Cardiac fibroblast (primary cell): ENCODE data around the gene SMG6.
A peak's percentile ranks its signal among the peaks of the same experiment; 100 is the strongest.

Experiments
- DNase-seq, 2 donors: peaks; one replicate each; pipeline versions ENCODE4 v3.0.0 to v3.0.0-alpha.2; 2010; ENCODE audit warnings: low read depth in 2 of 2
- H3K4me3 ChIP-seq, 2 donors: replicated peaks in 1 of 2; 1 replicate in 1 of 2; 2 replicates in 1 of 2; pipeline ENCODE4 v1.5.1; 2011; ENCODE audit warnings: low read depth in 2 of 2, low read length in 2 of 2, mild to moderate bottlenecking in 2 of 2, moderate library complexity in 1 of 2
- TF ChIP-seq, protein P1 (sequence below): IDR thresholded peaks from one replicate; pipeline ENCODE4 v1.5.1; 2011; ENCODE audit warnings: low read depth, mild to moderate bottlenecking, low read length, inconsistent platforms

The SMG6 gene

DNA sequence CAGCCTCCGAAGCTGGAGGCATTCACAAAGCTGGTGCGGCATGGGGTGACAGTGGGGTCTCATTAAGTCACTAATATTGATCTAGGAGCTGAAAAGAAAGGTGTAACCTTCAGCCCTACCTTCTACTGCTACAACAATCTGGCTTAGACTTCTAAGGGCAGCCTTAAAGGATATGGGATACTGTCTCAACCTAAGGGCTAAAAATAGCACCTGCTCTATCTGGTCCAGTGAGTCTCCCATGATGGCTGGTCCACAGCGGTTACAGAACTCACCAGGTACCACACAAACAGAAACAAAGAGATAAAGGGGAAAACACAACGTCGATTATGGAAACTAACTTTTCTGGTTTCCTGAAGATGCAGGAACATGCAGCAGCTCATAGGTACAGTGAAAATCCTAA is 115.8 kb downstream of the SMG6 start:
- TF ChIP-seq, protein P1, sequence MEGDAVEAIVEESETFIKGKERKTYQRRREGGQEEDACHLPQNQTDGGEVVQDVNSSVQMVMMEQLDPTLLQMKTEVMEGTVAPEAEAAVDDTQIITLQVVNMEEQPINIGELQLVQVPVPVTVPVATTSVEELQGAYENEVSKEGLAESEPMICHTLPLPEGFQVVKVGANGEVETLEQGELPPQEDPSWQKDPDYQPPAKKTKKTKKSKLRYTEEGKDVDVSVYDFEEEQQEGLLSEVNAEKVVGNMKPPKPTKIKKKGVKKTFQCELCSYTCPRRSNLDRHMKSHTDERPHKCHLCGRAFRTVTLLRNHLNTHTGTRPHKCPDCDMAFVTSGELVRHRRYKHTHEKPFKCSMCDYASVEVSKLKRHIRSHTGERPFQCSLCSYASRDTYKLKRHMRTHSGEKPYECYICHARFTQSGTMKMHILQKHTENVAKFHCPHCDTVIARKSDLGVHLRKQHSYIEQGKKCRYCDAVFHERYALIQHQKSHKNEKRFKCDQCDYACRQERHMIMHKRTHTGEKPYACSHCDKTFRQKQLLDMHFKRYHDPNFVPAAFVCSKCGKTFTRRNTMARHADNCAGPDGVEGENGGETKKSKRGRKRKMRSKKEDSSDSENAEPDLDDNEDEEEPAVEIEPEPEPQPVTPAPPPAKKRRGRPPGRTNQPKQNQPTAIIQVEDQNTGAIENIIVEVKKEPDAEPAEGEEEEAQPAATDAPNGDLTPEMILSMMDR: no peak
- H3K4me3 ChIP-seq: no peak overlapping the region
- DNase-seq: no peak

DNA sequence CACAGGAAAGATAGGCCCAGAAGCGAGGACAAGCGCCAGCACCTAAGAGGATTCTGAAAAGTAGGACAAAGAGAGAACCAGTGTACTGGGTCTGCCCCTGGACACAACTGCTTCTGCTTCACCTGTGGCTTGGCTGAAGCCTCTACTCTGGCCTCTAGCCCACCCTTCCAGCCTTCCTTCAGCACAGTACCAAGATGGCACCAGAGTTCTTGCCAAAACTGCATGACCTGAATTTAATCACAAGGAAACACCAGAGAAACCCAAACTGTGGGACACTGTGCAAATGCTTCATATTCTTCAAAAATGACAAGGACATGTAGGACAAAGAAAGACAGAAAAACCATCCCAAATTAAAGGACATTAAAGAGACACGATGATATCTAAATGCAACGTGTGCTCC is 116.6 kb downstream of the SMG6 start:
- no peak for DNase-seq
- no peak overlapping the region for H3K4me3 ChIP-seq
- TF ChIP-seq, protein P1: no peak

DNA sequence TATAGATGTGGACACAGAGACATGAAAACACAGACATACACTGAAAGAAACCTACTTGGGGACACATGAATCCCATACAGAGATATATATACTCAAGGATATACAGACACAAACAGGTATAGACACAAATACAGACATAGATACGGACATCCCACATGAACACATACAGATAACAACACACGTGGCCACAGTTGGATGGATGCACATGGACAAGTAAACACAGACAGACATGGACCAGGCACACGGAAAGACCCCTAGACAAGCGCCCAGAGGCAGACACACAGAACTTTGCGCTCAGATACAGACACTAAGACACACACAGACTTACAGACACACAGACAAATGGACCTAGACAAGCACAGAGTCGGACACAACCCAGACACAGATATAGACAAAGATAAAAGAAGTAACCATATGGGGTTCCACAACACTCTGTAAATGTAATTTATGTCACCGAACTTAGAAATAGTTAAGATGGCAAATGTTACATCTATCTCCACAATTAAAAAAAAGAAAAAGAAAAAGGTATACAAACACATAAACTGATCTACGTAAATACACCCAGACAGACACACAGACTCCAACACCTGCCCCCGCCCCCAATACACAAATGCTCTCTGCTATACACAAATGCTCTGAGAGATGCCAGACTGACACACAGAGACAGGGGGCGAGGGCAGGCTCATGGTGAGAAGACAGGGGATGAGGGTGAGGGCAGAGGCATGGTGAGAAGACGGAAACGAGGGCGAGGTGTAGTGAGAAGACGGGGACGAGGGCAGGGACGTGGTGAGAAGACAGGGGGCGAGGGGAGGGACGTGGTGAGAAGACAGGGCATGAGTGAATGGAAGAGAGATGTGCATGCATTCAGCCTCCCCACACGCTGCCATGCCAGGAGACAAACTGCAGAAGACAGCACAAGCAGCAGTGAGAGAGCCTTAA is 118.3 kb downstream of the SMG6 start:
- TF ChIP-seq, protein P1: no peak

DNA sequence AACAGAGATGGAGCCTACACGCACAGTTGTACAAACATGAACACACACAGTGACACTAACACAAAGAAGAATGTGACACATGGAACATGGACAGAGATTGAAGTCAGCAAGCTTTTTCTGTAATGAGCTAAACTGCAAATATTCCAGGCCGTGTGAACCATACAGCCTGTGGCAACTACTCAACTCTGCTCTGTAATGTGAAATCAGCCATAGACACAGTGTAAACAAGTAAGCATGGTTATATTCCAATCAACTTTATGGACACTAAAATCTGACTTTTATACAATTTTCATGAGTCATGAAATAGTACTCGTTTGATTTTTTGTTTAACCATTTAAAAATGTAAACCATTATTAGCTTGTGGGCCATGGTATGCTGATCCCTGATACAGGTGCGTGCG is 120.2 kb downstream of the SMG6 start:
- TF ChIP-seq, protein P1: no peak
- no peak overlapping the region for H3K4me3 ChIP-seq
- DNase-seq: no peak

More for the DNA sequence above, 118.3 kb downstream of the SMG6 start:
- DNase-seq: no peak
- no peak overlapping the region for H3K4me3 ChIP-seq

DNA sequence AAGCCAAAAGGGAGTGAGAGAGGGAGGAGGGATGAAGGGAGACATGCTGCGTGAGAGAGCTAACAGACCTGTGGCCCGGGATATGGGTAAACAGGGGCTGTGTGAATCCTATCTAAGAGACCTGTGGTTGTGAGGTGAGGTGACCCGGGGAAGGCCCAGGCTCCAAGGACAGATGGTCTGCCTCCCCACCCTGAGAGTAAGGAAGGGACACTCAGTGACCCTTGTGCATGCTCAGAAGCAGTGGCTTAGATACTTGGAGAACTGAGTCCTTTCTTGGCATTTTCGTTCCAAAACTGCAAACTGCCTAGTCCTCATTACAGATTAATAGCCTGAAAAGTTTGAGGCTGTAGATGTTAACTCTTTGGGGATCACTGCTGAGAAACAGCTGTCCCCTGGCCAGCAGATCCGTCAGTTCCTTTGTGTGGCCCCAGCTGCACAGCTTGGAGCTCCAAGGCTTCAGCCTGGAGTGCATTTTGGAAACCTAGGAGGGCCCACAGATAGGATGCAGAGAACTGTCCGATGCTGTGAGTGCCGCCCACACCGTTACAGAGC is 121.6 kb downstream of the SMG6 start:
- H3K4me3 ChIP-seq: no peak overlapping the region
- no peak for DNase-seq
- TF ChIP-seq, protein P1: no peak

DNA sequence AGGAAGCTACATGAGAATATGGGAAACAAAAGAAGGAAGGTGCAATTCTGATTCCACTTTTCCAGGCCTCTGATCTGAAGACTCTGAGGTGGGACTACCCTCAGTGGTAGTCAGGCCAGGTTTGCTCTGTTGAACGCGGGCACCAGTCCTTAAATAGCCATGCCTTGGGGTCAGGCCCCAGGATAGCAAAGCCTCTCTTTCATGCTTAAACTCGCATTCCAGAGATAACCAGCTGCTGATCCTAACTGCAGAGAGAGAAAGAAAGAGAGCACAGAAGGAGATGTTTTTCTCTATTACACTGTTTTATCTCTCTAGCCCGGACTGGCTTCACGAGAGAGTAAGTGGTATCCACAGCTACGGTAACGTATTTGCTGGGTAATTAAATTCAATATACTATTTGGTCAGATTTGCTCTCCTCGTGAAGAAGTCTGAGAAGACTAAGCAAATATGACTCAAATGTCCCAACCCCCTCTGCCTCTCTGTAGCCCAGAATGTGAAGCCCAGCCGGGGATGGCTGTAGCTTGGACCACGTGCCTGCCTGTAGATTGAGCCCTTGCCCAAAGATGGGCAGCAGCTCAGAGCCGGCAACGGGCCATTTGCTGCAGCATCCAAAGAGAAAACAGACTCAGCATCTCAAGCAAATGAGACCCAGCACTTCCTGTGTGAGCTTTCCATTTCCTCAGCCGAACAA is 122.2 kb downstream of the SMG6 start:
- TF ChIP-seq, protein P1: no peak
- DNase-seq: peak; percentile 94 to 97
- no peak overlapping the region for H3K4me3 ChIP-seq
